Parathyroid adenoma (tissue), 2 donors: Measurements from ENCODE around the gene APOD.

ENCODE experiments used
- H2AFZ ChIP-seq: fragments of 300-600 bp; sonication (generic); one replicate; pipeline ENCODE4 v1.7.0; 2017; ENCODE audit warnings: antibody characterized with exemption, mild to moderate bottlenecking
- H3K27ac ChIP-seq: fragments of 300-600 bp; sonication (generic); one replicate; pipeline ENCODE4 v1.7.0; 2017
- H3K27me3 ChIP-seq: fragments of 300-600 bp; sonication (generic); one replicate; pipeline ENCODE4 v1.7.0; 2017; ENCODE audit warnings: low read length; ENCODE audit not compliant: control insufficient read depth, insufficient read depth
- H3K36me3 ChIP-seq: fragments of 300-600 bp; sonication (generic); one replicate; pipeline ENCODE4 v1.7.0; 2017; ENCODE audit warnings: low read length; ENCODE audit not compliant: control insufficient read depth, insufficient read depth
- H3K4me1 ChIP-seq: fragments of 300-600 bp; sonication (generic); one replicate; pipeline ENCODE4 v1.7.0; 2017; ENCODE audit warnings: control low read depth
- H3K4me2 ChIP-seq: fragments of 300-600 bp; sonication (generic); one replicate; pipeline ENCODE4 v1.7.0; 2017; ENCODE audit warnings: low read length
- H3K4me3 ChIP-seq: fragments of 300-600 bp; sonication (generic); one replicate; pipeline ENCODE4 v1.7.0; 2017; ENCODE audit warnings: low read depth, low read length
- H3K79me2 ChIP-seq: fragments of 300-600 bp; sonication (generic); one replicate; pipeline ENCODE4 v1.7.0; 2017; ENCODE audit warnings: control low read depth
- H3K9ac ChIP-seq: fragments of 300-600 bp; sonication (generic); one replicate; pipeline ENCODE4 v1.7.0; 2017; ENCODE audit warnings: mild to moderate bottlenecking
- H3K9me3 ChIP-seq: fragments of 300-600 bp; sonication (generic); one replicate; pipeline ENCODE4 v1.7.0; 2017; ENCODE audit warnings: low read length; ENCODE audit not compliant: control insufficient read depth
- TF ChIP-seq, protein P1 (sequence below): fragments of 300-600 bp; sonication (generic); IDR thresholded peaks from one replicate; pipeline ENCODE4 v1.7.0; 2017; ENCODE audit warnings: antibody characterized with exemption, mild to moderate bottlenecking
- donor health status: primary hyperparathyroidism.

APOD gene

DNA sequence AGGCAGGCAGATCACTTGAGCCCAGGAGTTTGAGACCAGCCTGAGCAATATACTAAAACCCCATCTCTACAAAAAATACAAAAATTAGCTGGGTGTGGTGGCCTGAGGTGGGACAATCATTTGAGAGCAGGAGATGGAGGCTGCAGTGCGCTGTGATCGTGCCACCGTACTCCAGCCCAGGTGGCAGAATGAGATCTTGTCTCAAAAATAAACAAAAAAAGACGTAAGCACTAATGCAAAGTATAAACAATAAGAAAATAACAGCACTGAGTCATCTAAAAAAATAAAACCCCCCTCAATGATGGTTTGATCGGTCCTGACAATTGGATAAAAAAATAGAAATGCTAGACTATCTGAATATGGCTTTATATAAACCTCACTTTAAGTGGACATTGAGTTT lies 44.3 kb downstream of the APOD start:
- H3K4me3 ChIP-seq, result no peak overlapping the region
- no peak overlapping the region for H3K27ac ChIP-seq
- TF ChIP-seq, protein P1, sequence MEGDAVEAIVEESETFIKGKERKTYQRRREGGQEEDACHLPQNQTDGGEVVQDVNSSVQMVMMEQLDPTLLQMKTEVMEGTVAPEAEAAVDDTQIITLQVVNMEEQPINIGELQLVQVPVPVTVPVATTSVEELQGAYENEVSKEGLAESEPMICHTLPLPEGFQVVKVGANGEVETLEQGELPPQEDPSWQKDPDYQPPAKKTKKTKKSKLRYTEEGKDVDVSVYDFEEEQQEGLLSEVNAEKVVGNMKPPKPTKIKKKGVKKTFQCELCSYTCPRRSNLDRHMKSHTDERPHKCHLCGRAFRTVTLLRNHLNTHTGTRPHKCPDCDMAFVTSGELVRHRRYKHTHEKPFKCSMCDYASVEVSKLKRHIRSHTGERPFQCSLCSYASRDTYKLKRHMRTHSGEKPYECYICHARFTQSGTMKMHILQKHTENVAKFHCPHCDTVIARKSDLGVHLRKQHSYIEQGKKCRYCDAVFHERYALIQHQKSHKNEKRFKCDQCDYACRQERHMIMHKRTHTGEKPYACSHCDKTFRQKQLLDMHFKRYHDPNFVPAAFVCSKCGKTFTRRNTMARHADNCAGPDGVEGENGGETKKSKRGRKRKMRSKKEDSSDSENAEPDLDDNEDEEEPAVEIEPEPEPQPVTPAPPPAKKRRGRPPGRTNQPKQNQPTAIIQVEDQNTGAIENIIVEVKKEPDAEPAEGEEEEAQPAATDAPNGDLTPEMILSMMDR, result no peak
- no peak overlapping the region for H2AFZ ChIP-seq
- H3K4me2 ChIP-seq, result no peak overlapping the region
- no peaks in the 10 kb centered on the region for H3K27me3 ChIP-seq
- H3K79me2 ChIP-seq, result peaks cover 42% of the 10 kb centered on the region
- no peaks in the 10 kb centered on the region for H3K36me3 ChIP-seq
- H3K9me3 ChIP-seq, result no peaks in the 10 kb centered on the region
- H3K4me1 ChIP-seq, result peaks cover 11% of the 10 kb centered on the region
- H3K9ac ChIP-seq, result no peak overlapping the region

DNA sequence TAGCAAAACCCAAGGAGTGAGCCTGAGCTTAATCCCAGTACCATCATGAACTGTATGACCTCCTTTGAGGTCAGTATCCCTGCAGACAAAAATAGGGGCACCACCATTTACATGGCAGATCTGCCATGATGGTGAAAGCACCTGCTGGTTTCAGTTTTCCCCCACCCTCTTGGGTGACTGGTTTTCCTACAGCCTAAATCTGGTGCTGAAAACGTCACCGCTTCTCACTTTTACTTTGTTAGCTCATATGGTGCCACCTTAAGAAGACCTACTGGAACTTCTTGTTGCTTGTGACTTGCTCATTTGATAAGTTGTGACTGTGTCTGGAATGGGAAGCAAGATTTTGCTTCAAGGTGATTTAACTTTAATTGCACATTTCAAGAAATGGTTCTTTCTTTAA lies 45.7 kb downstream of the APOD start:
- no peaks in the 10 kb centered on the region for H3K9me3 ChIP-seq
- no peaks in the 10 kb centered on the region for H3K27me3 ChIP-seq
- no peak overlapping the region for H3K27ac ChIP-seq
- H3K4me1 ChIP-seq, result peaks cover 11% of the 10 kb centered on the region
- H3K79me2 ChIP-seq, result peaks cover 42% of the 10 kb centered on the region
- no peaks in the 10 kb centered on the region for H3K36me3 ChIP-seq
- no peak overlapping the region for H3K4me2 ChIP-seq
- no peak overlapping the region for H3K4me3 ChIP-seq
- TF ChIP-seq, protein P1, result no peak
- no peak overlapping the region for H2AFZ ChIP-seq
- no peak overlapping the region for H3K9ac ChIP-seq

DNA sequence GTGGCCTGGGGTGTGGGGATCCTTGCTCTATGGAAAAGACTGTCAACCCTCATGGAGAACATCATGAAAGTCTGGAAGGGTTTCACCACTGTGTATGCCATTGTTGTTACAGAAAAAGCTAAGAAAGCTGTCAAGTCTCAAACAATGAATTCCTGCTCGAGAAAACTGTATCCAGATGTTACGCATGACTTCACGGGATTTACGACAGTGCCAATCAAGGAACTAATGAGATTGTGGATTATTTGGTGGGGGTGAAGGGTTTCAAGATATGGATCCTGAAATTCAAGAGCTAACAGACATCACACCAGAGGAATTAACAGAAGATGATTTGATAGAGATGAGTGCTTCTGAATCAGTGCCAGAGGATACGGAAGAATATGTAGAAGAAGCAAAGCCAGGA lies 48.4 kb downstream of the APOD start:
- no peak overlapping the region for H3K27ac ChIP-seq
- TF ChIP-seq, protein P1, result no peak
- no peaks in the 10 kb centered on the region for H3K9me3 ChIP-seq
- H3K4me3 ChIP-seq, result no peak overlapping the region
- no peaks in the 10 kb centered on the region for H3K36me3 ChIP-seq
- no peak overlapping the region for H3K9ac ChIP-seq
- H3K79me2 ChIP-seq, result peaks cover 31% of the 10 kb centered on the region
- no peak overlapping the region for H3K4me2 ChIP-seq
- no peak overlapping the region for H2AFZ ChIP-seq
- no peaks in the 10 kb centered on the region for H3K27me3 ChIP-seq
- H3K4me1 ChIP-seq, result peaks cover 6% of the 10 kb centered on the region

DNA sequence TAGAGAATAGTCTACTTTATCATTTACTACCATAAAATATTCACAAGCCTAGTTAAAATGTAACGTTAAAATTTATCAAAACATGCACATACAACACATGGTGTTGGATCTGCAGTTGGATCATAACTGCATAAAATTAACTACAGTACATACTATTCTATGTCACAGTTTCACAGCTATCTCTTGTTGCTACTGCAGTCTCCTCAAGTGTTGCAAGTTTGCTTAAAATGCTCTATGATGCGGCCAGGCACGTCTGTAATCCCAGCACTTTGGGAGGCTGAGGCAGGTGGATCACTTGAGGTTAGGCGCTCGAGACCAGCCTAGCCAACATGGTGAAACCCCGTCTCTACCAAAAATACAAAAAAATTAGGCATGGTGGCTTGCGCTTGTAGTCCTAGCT lies 50.9 kb downstream of the APOD start:
- TF ChIP-seq, protein P1, result no peak
- Histone ChIP-seq H3K4me1 (peaks cover 3% of the 10 kb centered on the region), H3K36me3 (no peaks in the 10 kb centered on the region), H3K27me3 (no peaks in the 10 kb centered on the region), H3K79me2 (peaks cover 17% of the 10 kb centered on the region), H3K4me3 (no peak overlapping the region), H2AFZ (no peak overlapping the region), H3K9me3 (no peaks in the 10 kb centered on the region), H3K27ac (no peak overlapping the region), H3K9ac (no peak overlapping the region), H3K4me2 (no peak overlapping the region)

DNA sequence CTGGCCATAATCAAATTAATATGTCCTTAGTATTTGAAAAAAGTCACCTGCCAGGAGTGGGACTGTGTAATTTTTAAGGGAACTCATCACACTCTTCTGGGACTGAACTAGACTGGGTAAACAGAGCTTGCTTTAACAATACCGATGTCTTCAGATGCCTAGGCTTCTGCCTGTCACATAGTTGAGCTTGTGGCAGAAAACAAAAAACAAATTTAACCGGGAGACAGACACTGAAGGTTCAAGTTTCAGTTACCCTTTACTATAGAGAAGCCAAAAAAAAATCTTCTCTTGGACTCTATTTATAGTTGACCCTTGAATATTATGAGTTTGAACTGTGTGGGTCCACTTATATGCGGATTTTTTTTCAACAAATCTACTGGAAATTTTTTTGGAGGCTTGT lies 51.4 kb downstream of the APOD start:
- Histone ChIP-seq H3K27me3 (no peaks in the 10 kb centered on the region), H3K4me3 (no peak overlapping the region), H3K9ac (no peak overlapping the region), H3K79me2 (peaks cover 15% of the 10 kb centered on the region), H3K4me1 (peaks cover 3% of the 10 kb centered on the region), H3K9me3 (no peaks in the 10 kb centered on the region), H3K4me2 (no peak overlapping the region), H2AFZ (no peak overlapping the region), H3K36me3 (no peaks in the 10 kb centered on the region), H3K27ac (no peak overlapping the region)
- TF ChIP-seq, protein P1, result no peak
